CD4-positive, CD25-positive, alpha-beta regulatory T cell (primary cell): ENCODE data around the gene RAD51B. TPM values are rescaled to one million over a fixed set of nuclear protein-coding genes. Genes with fewer than 3 reads are reported as not detected.
"Not testable (repeated sequence)": the region's sequence is repeated elsewhere in the genome, so short reads cannot be mapped to it uniquely, and the experiment has no call there.

Experiments
- ATAC-seq, 2 donors: fragments of 150-1000 bp; cut with Tn5 transposase; one replicate each; pipeline ENCODE4 v1.10.0; 2021; ENCODE audit warnings: low read depth in 2 of 2, moderate number of reproducible peaks in 2 of 2, moderate library complexity in 1 of 2
- DNase-seq, 3 donors: peaks; one replicate each; pipeline versions ENCODE4 v3.0.0 to v3.0.0-alpha.2; 2012 to 2022; ENCODE audit warnings: mixed read lengths in 1 of 3
- H3K27ac ChIP-seq: one replicate; pipeline ENCODE4 v1.7.0; 2013; ENCODE audit warnings: mild to moderate bottlenecking, low read length; ENCODE audit not compliant: insufficient read depth, poor library complexity, severe bottlenecking
- H3K27me3 ChIP-seq: one replicate; pipeline ENCODE4 v1.7.0; 2013; ENCODE audit warnings: low read length; ENCODE audit not compliant: control insufficient read depth, insufficient read depth
- H3K36me3 ChIP-seq: one replicate; pipeline ENCODE4 v1.7.0; 2013; ENCODE audit warnings: mild to moderate bottlenecking, low read length, moderate library complexity; ENCODE audit not compliant: control insufficient read depth, insufficient read depth
- H3K4me1 ChIP-seq: 2 replicates; pipeline ENCODE4 v1.7.0; 2013; ENCODE audit warnings: mild to moderate bottlenecking, low read length; ENCODE audit not compliant: insufficient read depth, control insufficient read depth, poor library complexity, severe bottlenecking
- H3K4me3 ChIP-seq: one replicate; pipeline ENCODE4 v1.7.0; 2013; ENCODE audit warnings: low read depth, mild to moderate bottlenecking, low read length, moderate library complexity
- H3K9me3 ChIP-seq, 2 experiments: 1 replicate in 1 of 2; 2 replicates in 1 of 2; pipeline ENCODE4 v1.7.0; 2013; ENCODE audit warnings: low read length in 2 of 2, mild to moderate bottlenecking in 1 of 2, moderate library complexity in 1 of 2; ENCODE audit not compliant: control insufficient read depth in 2 of 2
- H3K27ac Mint-ChIP-seq, 3 donors: one replicate each; pipeline ENCODE4 v1.8.0; 2020 to 2022; ENCODE audit warnings: mild to moderate bottlenecking in 3 of 3, mixed read lengths in 3 of 3, moderate library complexity in 2 of 3
- H3K27me3 Mint-ChIP-seq: one replicate; pipeline ENCODE4 v1.8.0; 2022; ENCODE audit warnings: mild to moderate bottlenecking, mixed read lengths
- H3K36me3 Mint-ChIP-seq: one replicate; pipeline ENCODE4 v1.8.0; 2020; ENCODE audit warnings: mixed read lengths
- H3K4me1 Mint-ChIP-seq, 4 donors: one replicate each; pipeline ENCODE4 v1.8.0; 2020 to 2022; ENCODE audit warnings: mixed read lengths in 4 of 4, mild to moderate bottlenecking in 1 of 4
- H3K4me3 Mint-ChIP-seq, 4 donors: one replicate each; pipeline ENCODE4 v1.8.0; 2020 to 2022; ENCODE audit warnings: mild to moderate bottlenecking in 4 of 4, mixed read lengths in 4 of 4, moderate library complexity in 3 of 4
- H3K9me3 Mint-ChIP-seq, 7 donors: one replicate each; pipeline ENCODE4 v1.8.0; 2020 to 2022; ENCODE audit warnings: mixed read lengths in 7 of 7, mild to moderate bottlenecking in 3 of 7, moderate library complexity in 2 of 7
- polyA plus RNA-seq, 4 donors: library from polyadenylated mRNA; unstranded; fragments of 300-500 nt; fragmentation: Illumina TruSeq; gene quantifications; one replicate each; pipeline ENCODE4 v1.2.3, GENCODE V29; 2021
- total RNA-seq: library from RNA; stranded (reverse); gene quantifications from one replicate; pipeline ENCODE4 v1.2.3, GENCODE V29; 2022

RAD51B gene
- total and polyA plus RNA-seq, 5 donors from 2014 or later, result 19.1 to 40.2 (median 28.1) TPM

GRCh38 chr14:68254669-68255527, 435.3 kb downstream of the RAD51B start:
- Histone ChIP-seq H3K4me3 (no peak overlapping the region), H3K4me1 (peaks cover 3% of the 10 kb centered on the region), H3K27ac (no peak overlapping the region), H3K36me3 (no peaks in the 10 kb centered on the region), H3K27me3 (no peaks in the 10 kb centered on the region), H3K9me3 (no peaks in the 10 kb centered on the region)
- ATAC-seq (no peak), DNase-seq (no peak)
- Mint-ChIP-seq H3K27ac (peak overlapping the region in 2 of 3 donors; percentile 39 to 84), H3K27me3 (no peaks in the 10 kb centered on the region), H3K36me3 (no peaks in the 10 kb centered on the region), H3K9me3 (no peaks in the 10 kb centered on the region), H3K4me1 (peaks cover 19 to 54% (median 36%) of the 10 kb centered on the region in 4 donors), H3K4me3 (no peak overlapping the region)

GRCh38 chr14:68255693-68256178, 436.2 kb downstream of the RAD51B start:
- DNase-seq (no peak), ATAC-seq (no peak)
- Histone ChIP-seq H3K36me3 (no peaks in the 10 kb centered on the region), H3K4me1 (peaks cover 5% of the 10 kb centered on the region), H3K9me3 (no peaks in the 10 kb centered on the region), H3K27me3 (no peaks in the 10 kb centered on the region), H3K27ac (no peak overlapping the region), H3K4me3 (no peak overlapping the region)
- Mint-ChIP-seq H3K36me3 (no peaks in the 10 kb centered on the region), H3K27ac (no peak overlapping the region), H3K4me3 (no peak overlapping the region), H3K4me1 (peaks cover 28 to 55% (median 42%) of the 10 kb centered on the region in 4 donors), H3K27me3 (no peaks in the 10 kb centered on the region), H3K9me3 (no peaks in the 10 kb centered on the region)

GRCh38 chr14:68257969-68258368, 438.4 kb downstream of the RAD51B start:
- Mint-ChIP-seq H3K27ac (no peak overlapping the region), H3K4me3 (no peak overlapping the region), H3K36me3 (no peaks in the 10 kb centered on the region), H3K9me3 (no peaks in the 10 kb centered on the region), H3K27me3 (no peaks in the 10 kb centered on the region), H3K4me1 (peaks cover 26 to 62% (median 49%) of the 10 kb centered on the region in 4 donors)
- Histone ChIP-seq H3K36me3 (no peaks in the 10 kb centered on the region), H3K4me3 (no peak overlapping the region), H3K4me1 (peaks cover 15% of the 10 kb centered on the region), H3K27me3 (no peaks in the 10 kb centered on the region), H3K27ac (no peak overlapping the region), H3K9me3 (no peaks in the 10 kb centered on the region)
- DNase-seq (no peak), ATAC-seq (no peak)

- Mint-ChIP-seq H3K4me3 (peak overlapping the region in 1 of 4 donors; percentile 25), H3K27ac (peak overlapping the region in 2 of 3 donors; percentile 34 to 66), H3K4me1 (peaks cover 26 to 62% (median 48%) of the 10 kb centered on the region in 4 donors)
- DNase-seq, H3K9me3 Mint-ChIP-seq, H3K4me3 ChIP-seq, ATAC-seq, H3K27me3 ChIP-seq, H3K36me3 ChIP-seq, H3K36me3 Mint-ChIP-seq, H3K9me3 ChIP-seq, H3K27ac ChIP-seq, H3K27me3 Mint-ChIP-seq: not testable (repeated sequence)
- H3K4me1 ChIP-seq, result peaks cover 15% of the 10 kb centered on the region
Observed at GRCh38 chr14:68258995-68259394, 439.4 kb downstream of the RAD51B start.

- no peak for ATAC-seq
- Histone ChIP-seq H3K4me3 (no peak overlapping the region), H3K27ac (no peak overlapping the region), H3K4me1 (peaks cover 15% of the 10 kb centered on the region), H3K36me3 (no peaks in the 10 kb centered on the region), H3K9me3 (no peaks in the 10 kb centered on the region), H3K27me3 (no peaks in the 10 kb centered on the region)
- Mint-ChIP-seq H3K9me3 (no peaks in the 10 kb centered on the region), H3K27ac (peak overlapping the region; percentile 13 to 67 (median 33)), H3K36me3 (no peaks in the 10 kb centered on the region), H3K4me1 (peaks cover 26 to 54% (median 46%) of the 10 kb centered on the region in 4 donors), H3K4me3 (peak overlapping the region in 1 of 4 donors; percentile 26), H3K27me3 (no peaks in the 10 kb centered on the region)
- DNase-seq, result no peak
Observed at GRCh38 chr14:68260121-68260520, 440.5 kb downstream of the RAD51B start.

- Histone ChIP-seq H3K27ac (peak overlapping the region; percentile 53), H3K9me3 (no peaks in the 10 kb centered on the region), H3K36me3 (no peaks in the 10 kb centered on the region), H3K4me3 (peak overlapping the region; percentile 48), H3K4me1 (peaks cover 15% of the 10 kb centered on the region), H3K27me3 (no peaks in the 10 kb centered on the region)
- no peak for DNase-seq
- no peaks in the 10 kb centered on the region for H3K9me3 Mint-ChIP-seq
- peak in 1 of 2 donors; percentile 22 for ATAC-seq
- peak overlapping the region; percentile 67 to 87 (median 79) for H3K27ac Mint-ChIP-seq
- peaks cover 24 to 53% (median 38%) of the 10 kb centered on the region in 4 donors for H3K4me1 Mint-ChIP-seq
- H3K27me3 Mint-ChIP-seq, result no peaks in the 10 kb centered on the region
- H3K36me3 Mint-ChIP-seq, result no peaks in the 10 kb centered on the region
- peak overlapping the region; percentile 52 to 62 (median 54) for H3K4me3 Mint-ChIP-seq
Observed at GRCh38 chr14:68261092-68261842, 441.7 kb downstream of the RAD51B start.

- DNase-seq (no peak), ATAC-seq (no peak)
- H3K9me3 Mint-ChIP-seq, result no peaks in the 10 kb centered on the region
- peaks cover 25 to 59% (median 42%) of the 10 kb centered on the region in 4 donors for H3K4me1 Mint-ChIP-seq
- Histone ChIP-seq H3K27me3 (no peaks in the 10 kb centered on the region), H3K36me3 (no peaks in the 10 kb centered on the region), H3K4me3 (no peak overlapping the region), H3K9me3 (no peaks in the 10 kb centered on the region), H3K4me1 (peaks cover 24% of the 10 kb centered on the region), H3K27ac (no peak overlapping the region)
- peak overlapping the region in 1 of 3 donors; percentile 41 for H3K27ac Mint-ChIP-seq
- no peak overlapping the region for H3K4me3 Mint-ChIP-seq
- H3K27me3 Mint-ChIP-seq, result no peaks in the 10 kb centered on the region
- no peaks in the 10 kb centered on the region for H3K36me3 Mint-ChIP-seq
Observed at GRCh38 chr14:68262567-68262966, 443.0 kb downstream of the RAD51B start.
